Measurements from ENCODE around the gene TMEM72. TPM values are rescaled to one million over a fixed set of nuclear protein-coding genes. Genes with fewer than 3 reads are reported as not detected.

Gene TMEM72
- total and polyA plus RNA-seq, 2 of the 13 experiments (the other 11 are each of a cell fraction or from before 2014, with no cell fraction given): 0.04 TPM; not detected in 1

DNA sequence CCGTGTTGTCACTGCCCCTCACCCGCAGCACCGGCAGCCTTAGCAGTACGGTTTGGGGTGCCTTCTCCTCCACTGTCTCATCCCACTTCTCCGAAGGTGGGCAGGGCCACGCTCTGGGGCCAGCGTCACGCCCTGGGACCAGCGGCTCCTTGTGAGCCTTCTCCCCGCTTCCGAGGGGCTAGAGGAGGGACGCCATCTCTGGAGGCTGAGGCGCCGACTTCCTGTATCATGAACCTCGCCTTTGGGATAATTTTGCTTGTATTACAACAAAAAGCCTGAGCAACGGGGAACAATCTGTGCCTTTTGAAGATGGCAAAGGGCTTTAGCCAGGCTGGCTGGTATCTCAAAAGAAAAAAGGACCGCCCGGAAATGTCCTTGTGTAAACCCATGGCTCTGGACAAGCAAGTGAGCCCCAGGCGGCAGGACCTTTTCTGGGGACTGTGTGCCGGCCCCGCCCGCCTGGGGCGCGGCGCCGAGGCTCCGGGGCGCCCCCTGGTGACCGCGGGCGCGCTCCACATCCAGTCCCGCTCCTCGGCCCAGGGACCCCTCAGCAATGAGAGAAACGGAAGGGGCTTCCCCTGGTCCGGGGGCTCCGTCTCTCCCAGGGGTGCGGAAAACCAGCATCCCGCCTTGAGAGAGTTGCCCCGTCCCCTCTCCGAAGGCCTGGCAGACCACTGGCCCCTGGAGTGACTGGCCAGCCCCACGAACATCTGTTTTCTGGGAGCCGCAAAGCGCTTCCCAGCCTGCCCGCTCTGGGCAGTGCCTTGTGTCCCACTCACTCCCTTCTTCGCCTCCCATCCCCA, 63.7 kb downstream of the TMEM72 start (continued):
- TF ChIP-seq CCAR2 (optimal IDR thresholded peaks at IDR 0.05; ENCODE audit: low read depth, low read length): no peak
- TF ChIP-seq SIX4 (CRISPR knock-in tag; IDR thresholded peaks at IDR 0.05): no peak
- peak; percentile 57 for TF ChIP-seq MEIS2 (CRISPR knock-in tag; IDR thresholded peaks at IDR 0.05)
- TF ChIP-seq ZSCAN20 (CRISPR knock-in tag; IDR thresholded peaks at IDR 0.05; ENCODE audit: borderline replicate concordance): 0 out of 2 replicates have a peak, but pooled peaks have one; percentile 55
- TF ChIP-seq FOXC1 (CRISPR knock-in tag; IDR thresholded peaks at IDR 0.05; ENCODE audit: borderline replicate concordance): peak; percentile 67; the same call in 1 of the 2 replicates
- TF ChIP-seq, protein P1, sequence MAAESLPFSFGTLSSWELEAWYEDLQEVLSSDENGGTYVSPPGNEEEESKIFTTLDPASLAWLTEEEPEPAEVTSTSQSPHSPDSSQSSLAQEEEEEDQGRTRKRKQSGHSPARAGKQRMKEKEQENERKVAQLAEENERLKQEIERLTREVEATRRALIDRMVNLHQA (CRISPR knock-in tag; IDR thresholded peaks at IDR 0.05): no peak
- 0 out of 2 replicates have a peak, but pooled peaks have one; percentile 24 for TF ChIP-seq ZNF557 (CRISPR knock-in tag; IDR thresholded peaks at IDR 0.05)
- TF ChIP-seq ZNF891 (CRISPR knock-in tag; IDR thresholded peaks at IDR 0.05): peak; percentile 16; the same call in 1 of the 2 replicates
- TF ChIP-seq, protein P2, sequence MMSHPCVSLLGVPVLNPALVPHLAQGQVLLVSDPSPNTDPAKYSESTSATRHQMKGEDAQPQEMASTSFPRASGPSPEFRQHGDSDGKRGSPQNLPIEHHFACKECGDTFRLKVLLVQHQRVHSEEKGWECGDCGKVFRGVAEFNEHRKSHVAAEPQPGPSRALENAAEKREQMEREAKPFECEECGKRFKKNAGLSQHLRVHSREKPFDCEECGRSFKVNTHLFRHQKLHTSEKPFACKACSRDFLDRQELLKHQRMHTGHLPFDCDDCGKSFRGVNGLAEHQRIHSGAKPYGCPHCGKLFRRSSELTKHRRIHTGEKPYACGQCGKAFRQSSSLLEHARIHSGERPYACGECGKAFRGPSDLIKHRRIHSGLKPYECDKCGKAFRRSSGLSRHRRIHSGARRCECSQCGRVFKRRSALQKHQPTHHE (CRISPR knock-in tag; IDR thresholded peaks at IDR 0.05; ENCODE audit: borderline replicate concordance): 0 out of 2 replicates have a peak, but pooled peaks have one; percentile 25
- TF ChIP-seq BORCS8-MEF2B (CRISPR knock-in tag; IDR thresholded peaks at IDR 0.05): peak; percentile 58; the same call in 1 of the 2 replicates
- peak; percentile 85 for TF ChIP-seq ZNF629 (CRISPR knock-in tag; conservative IDR thresholded peaks at IDR 0.05)
- TF ChIP-seq KLF15 (CRISPR knock-in tag; IDR thresholded peaks at IDR 0.05; ENCODE audit: borderline replicate concordance): no peak
- no peak for TF ChIP-seq ZSCAN12 (CRISPR knock-in tag; IDR thresholded peaks at IDR 0.05)
- TF ChIP-seq ZNF138 (CRISPR knock-in tag; IDR thresholded peaks at IDR 0.05; ENCODE audit: low read depth): 0 out of 2 replicates have a peak, but pooled peaks have one; percentile 45
- TF ChIP-seq HMG20B (CRISPR knock-in tag; conservative IDR thresholded peaks at IDR 0.05): no peak
- TF ChIP-seq YEATS4 (CRISPR knock-in tag; IDR thresholded peaks at IDR 0.05; ENCODE audit: borderline replicate concordance): no peak
- TF ChIP-seq PAWR (CRISPR knock-in tag; IDR thresholded peaks at IDR 0.05; ENCODE audit: borderline replicate concordance): no peak
- 0 out of 2 replicates have a peak, but pooled peaks have one; percentile 10 for TF ChIP-seq SP2 (CRISPR knock-in tag; IDR thresholded peaks at IDR 0.05)
- TF ChIP-seq, protein P3, sequence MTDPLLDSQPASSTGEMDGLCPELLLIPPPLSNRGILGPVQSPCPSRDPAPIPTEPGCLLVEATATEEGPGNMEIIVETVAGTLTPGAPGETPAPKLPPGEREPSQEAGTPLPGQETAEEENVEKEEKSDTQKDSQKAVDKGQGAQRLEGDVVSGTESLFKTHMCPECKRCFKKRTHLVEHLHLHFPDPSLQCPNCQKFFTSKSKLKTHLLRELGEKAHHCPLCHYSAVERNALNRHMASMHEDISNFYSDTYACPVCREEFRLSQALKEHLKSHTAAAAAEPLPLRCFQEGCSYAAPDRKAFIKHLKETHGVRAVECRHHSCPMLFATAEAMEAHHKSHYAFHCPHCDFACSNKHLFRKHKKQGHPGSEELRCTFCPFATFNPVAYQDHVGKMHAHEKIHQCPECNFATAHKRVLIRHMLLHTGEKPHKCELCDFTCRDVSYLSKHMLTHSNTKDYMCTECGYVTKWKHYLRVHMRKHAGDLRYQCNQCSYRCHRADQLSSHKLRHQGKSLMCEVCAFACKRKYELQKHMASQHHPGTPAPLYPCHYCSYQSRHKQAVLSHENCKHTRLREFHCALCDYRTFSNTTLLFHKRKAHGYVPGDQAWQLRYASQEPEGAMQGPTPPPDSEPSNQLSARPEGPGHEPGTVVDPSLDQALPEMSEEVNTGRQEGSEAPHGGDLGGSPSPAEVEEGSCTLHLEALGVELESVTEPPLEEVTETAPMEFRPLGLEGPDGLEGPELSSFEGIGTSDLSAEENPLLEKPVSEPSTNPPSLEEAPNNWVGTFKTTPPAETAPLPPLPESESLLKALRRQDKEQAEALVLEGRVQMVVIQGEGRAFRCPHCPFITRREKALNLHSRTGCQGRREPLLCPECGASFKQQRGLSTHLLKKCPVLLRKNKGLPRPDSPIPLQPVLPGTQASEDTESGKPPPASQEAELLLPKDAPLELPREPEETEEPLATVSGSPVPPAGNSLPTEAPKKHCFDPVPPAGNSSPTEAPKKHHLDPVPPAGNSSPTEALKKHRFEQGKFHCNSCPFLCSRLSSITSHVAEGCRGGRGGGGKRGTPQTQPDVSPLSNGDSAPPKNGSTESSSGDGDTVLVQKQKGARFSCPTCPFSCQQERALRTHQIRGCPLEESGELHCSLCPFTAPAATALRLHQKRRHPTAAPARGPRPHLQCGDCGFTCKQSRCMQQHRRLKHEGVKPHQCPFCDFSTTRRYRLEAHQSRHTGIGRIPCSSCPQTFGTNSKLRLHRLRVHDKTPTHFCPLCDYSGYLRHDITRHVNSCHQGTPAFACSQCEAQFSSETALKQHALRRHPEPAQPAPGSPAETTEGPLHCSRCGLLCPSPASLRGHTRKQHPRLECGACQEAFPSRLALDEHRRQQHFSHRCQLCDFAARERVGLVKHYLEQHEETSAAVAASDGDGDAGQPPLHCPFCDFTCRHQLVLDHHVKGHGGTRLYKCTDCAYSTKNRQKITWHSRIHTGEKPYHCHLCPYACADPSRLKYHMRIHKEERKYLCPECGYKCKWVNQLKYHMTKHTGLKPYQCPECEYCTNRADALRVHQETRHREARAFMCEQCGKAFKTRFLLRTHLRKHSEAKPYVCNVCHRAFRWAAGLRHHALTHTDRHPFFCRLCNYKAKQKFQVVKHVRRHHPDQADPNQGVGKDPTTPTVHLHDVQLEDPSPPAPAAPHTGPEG (CRISPR knock-in tag; IDR thresholded peaks at IDR 0.05): peak; percentile 99
- TF ChIP-seq, protein P4, sequence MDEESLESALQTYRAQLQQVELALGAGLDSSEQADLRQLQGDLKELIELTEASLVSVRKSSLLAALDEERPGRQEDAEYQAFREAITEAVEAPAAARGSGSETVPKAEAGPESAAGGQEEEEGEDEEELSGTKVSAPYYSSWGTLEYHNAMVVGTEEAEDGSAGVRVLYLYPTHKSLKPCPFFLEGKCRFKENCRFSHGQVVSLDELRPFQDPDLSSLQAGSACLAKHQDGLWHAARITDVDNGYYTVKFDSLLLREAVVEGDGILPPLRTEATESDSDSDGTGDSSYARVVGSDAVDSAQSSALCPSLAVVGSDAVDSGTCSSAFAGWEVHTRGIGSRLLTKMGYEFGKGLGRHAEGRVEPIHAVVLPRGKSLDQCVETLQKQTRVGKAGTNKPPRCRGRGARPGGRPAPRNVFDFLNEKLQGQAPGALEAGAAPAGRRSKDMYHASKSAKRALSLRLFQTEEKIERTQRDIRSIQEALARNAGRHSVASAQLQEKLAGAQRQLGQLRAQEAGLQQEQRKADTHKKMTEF (CRISPR knock-in tag; IDR thresholded peaks at IDR 0.05): peak; percentile 63; the same call in 1 of the 2 replicates
